Panc1 (cell line): ENCODE results near the gene LRMDA.

Source experiments
- CTCF ChIP-seq: fragments of 450-650 bp; IDR thresholded peaks from 2 replicates; pipeline ENCODE4 v1.5.1; 2017; ENCODE audit warnings: mild to moderate bottlenecking
- POLR2AphosphoS5 ChIP-seq: IDR thresholded peaks from 2 replicates; pipeline ENCODE4 v1.6.1; 2012; ENCODE audit warnings: mild to moderate bottlenecking, low read depth, low read length, moderate library complexity
- REST ChIP-seq, 2 experiments: IDR thresholded peaks; 2 replicates each; pipeline ENCODE4 v1.6.1; 2011 to 2012; ENCODE audit warnings: low read depth in 2 of 2, control low read depth in 1 of 2, low read length in 1 of 2, mild to moderate bottlenecking in 1 of 2, moderate library complexity in 1 of 2; ENCODE audit not compliant: insufficient read depth in 1 of 2
- SIN3A ChIP-seq: IDR thresholded peaks from 2 replicates; pipeline ENCODE4 v1.6.1; 2012; ENCODE audit warnings: low read depth, mild to moderate bottlenecking, low read length, moderate library complexity, borderline replicate concordance; ENCODE audit not compliant: insufficient read depth

DNA sequence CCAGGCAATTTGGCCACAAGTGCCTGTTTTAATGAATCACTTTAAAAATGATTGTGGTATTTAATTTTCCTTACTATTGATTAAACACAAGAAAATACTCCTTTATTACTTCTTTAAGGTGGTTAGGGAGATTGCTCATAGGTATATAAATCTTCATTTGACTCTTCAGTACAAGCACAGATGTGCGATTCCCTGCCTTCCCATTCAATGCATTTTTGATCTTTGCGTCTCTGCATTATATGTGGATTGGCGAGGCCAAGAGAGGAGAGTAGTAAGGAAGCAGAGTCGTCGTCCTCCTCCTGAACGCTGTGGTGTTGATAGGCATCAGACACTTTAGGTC is 683.7 kb downstream of the LRMDA start:
- no peak for TF ChIP-seq CTCF
- TF ChIP-seq SIN3A = no peak
- no peak for TF ChIP-seq POLR2AphosphoS5
- no peak for TF ChIP-seq REST (IDR thresholded peaks at IDR 0.05; ENCODE audit: insufficient read depth in 1 of 2, low read depth in 2 of 2, low read length in 1 of 2)
